ENCODE measurements around the gene E4F1.

DNA sequence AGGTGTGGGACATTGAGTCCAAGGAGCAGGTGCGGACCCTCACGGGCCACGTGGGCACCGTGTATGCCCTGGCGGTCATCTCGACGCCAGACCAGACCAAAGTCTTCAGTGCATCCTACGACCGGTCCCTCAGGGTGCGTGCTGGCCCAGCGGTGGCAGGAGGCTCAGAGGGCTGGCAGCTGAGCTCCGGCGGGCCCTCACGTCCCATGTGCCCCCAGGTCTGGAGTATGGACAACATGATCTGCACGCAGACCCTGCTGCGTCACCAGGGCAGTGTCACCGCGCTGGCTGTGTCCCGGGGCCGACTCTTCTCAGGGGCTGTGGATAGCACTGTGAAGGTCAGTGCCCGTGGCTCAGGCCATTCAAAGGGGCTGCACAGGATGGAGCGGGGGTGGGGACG, 47.3 kb upstream of the E4F1 start:
- no peak for TF ChIP-seq PAX8 (IDR thresholded peaks at IDR 0.05)
- TF ChIP-seq, protein P1, sequence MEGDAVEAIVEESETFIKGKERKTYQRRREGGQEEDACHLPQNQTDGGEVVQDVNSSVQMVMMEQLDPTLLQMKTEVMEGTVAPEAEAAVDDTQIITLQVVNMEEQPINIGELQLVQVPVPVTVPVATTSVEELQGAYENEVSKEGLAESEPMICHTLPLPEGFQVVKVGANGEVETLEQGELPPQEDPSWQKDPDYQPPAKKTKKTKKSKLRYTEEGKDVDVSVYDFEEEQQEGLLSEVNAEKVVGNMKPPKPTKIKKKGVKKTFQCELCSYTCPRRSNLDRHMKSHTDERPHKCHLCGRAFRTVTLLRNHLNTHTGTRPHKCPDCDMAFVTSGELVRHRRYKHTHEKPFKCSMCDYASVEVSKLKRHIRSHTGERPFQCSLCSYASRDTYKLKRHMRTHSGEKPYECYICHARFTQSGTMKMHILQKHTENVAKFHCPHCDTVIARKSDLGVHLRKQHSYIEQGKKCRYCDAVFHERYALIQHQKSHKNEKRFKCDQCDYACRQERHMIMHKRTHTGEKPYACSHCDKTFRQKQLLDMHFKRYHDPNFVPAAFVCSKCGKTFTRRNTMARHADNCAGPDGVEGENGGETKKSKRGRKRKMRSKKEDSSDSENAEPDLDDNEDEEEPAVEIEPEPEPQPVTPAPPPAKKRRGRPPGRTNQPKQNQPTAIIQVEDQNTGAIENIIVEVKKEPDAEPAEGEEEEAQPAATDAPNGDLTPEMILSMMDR (IDR thresholded peaks at IDR 0.05 in 2 of 3, conservative IDR thresholded peaks at IDR 0.05 in 1 of 3; ENCODE audit: control insufficient read depth in 2 of 3, extremely low read depth in 1 of 3, insufficient read depth in 1 of 3, low read depth in 3 of 3, low read length in 3 of 3), result no peak
